ENCODE measurements around the gene GATA6.

The GATA6 gene

GRCh38 chr18:22223254-22223964 lies 54.0 kb downstream of the GATA6 start:
- TF ChIP-seq CTCF (IDR thresholded peaks at IDR 0.05; ENCODE audit: insufficient read depth, low read depth, low read length, missing control alignments): no peak
- H3K4me3 ChIP-seq (ENCODE audit: low read length): no peak overlapping the region
- peak; percentile 100 for DNase-seq (ENCODE audit: low read depth)

GRCh38 chr18:22223965-22224322 lies 54.6 kb downstream of the GATA6 start:
- DNase-seq (ENCODE audit: low read depth): no peak
- TF ChIP-seq CTCF (IDR thresholded peaks at IDR 0.05; ENCODE audit: insufficient read depth, low read depth, low read length, missing control alignments): no peak
- H3K4me3 ChIP-seq (ENCODE audit: low read length): no peak overlapping the region

GRCh38 chr18:22224339-22224738 lies 55.0 kb downstream of the GATA6 start:
- H3K4me3 ChIP-seq (ENCODE audit: low read length): no peak overlapping the region
- peak; percentile 12 for DNase-seq (ENCODE audit: low read depth)
- no peak for TF ChIP-seq CTCF (IDR thresholded peaks at IDR 0.05; ENCODE audit: insufficient read depth, low read depth, low read length, missing control alignments)

GRCh38 chr18:22226801-22227200 lies 57.4 kb downstream of the GATA6 start:
- peak; percentile 40 for DNase-seq (ENCODE audit: low read depth)
- no peak for TF ChIP-seq CTCF (IDR thresholded peaks at IDR 0.05; ENCODE audit: insufficient read depth, low read depth, low read length, missing control alignments)
- H3K4me3 ChIP-seq (ENCODE audit: low read length): no peak overlapping the region

- peak; percentile 83 for DNase-seq (ENCODE audit: low read depth)
- TF ChIP-seq CTCF (IDR thresholded peaks at IDR 0.05; ENCODE audit: insufficient read depth, low read depth, low read length, missing control alignments): no peak
- H3K4me3 ChIP-seq (ENCODE audit: low read length): no peak overlapping the region
Measured at GRCh38 chr18:22228976-22229375, 59.6 kb downstream of the GATA6 start.

- no peak for DNase-seq (ENCODE audit: low read depth)
- H3K4me3 ChIP-seq (ENCODE audit: low read length): no peak overlapping the region
- no peak for TF ChIP-seq CTCF (IDR thresholded peaks at IDR 0.05; ENCODE audit: insufficient read depth, low read depth, low read length, missing control alignments)
Measured at GRCh38 chr18:22229456-22230124, 60.2 kb downstream of the GATA6 start.

Measured in epithelial cell of esophagus (primary cell).